NCI-H2227 (cell line): ENCODE results near the gene FAM221A.
"Not testable (repeated sequence)": the region's sequence is repeated elsewhere in the genome, so short reads cannot be mapped to it uniquely, and the experiment has no call there.

Source experiments
- DNase-seq: peaks from one replicate; lab custom pipeline; 2025; ENCODE audit not compliant: unreplicated experiment; lab: John Stamatoyannopoulos, UW

FAM221A gene

GRCh38 chr7:23679898-23680413 lies at the start of gene FAM221A:
Gene FAM221A, plus strand, starts transcription at chr7:23680199. Its CDS starts 20 bp downstream, at chr7:23680219.
- peak; percentile 90 for DNase-seq

- no peak for DNase-seq
These were observed 46.6 kb upstream of the FAM221A start for GRCh38 chr7:23633417-23633816.

DNA sequence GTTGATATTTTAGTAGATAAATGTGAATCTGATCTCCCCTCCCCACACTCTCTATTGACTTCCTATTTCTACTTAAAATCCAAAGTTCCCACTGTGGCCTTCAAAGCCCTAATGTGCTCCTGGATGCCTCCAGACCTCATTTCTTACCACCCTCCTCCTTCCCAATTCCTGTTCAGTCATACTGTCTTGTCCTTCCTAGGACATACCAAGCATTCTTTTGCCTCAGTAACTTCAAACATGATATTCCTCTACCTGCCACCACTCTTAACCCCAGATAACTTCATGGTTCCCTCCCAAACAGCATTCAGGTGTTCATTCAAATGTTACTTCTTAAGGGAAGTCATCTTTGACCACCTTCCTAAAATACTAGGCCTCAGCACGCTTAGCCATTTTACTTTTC lies 34.2 kb upstream of the FAM221A start:
- DNase-seq: no peak

- no peak for DNase-seq
These were observed 26.1 kb upstream of the FAM221A start for GRCh38 chr7:23653942-23654341.

- no peak for DNase-seq
These were observed 25.5 kb upstream of the FAM221A start for GRCh38 chr7:23654508-23654907.

DNA sequence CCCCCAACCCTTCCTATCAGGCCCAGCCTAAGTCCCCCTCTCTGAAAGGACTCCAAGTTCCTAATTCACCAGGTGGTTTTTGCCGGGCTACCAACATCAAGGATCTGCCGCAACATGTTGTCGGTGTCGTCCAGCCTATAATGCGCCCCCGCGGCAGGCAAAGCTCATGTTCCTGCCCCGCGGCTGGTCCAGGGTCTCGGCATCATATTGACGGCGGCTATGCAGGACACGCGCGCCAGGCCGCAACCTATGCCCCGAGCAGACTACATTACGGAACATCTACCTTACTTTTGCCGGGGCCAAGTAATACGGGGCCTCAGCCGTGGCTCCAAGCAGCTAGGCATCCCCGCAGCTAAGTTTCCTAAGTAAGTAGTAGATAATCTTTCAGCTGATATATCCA lies 24.6 kb upstream of the FAM221A start:
- no peak for DNase-seq

DNA sequence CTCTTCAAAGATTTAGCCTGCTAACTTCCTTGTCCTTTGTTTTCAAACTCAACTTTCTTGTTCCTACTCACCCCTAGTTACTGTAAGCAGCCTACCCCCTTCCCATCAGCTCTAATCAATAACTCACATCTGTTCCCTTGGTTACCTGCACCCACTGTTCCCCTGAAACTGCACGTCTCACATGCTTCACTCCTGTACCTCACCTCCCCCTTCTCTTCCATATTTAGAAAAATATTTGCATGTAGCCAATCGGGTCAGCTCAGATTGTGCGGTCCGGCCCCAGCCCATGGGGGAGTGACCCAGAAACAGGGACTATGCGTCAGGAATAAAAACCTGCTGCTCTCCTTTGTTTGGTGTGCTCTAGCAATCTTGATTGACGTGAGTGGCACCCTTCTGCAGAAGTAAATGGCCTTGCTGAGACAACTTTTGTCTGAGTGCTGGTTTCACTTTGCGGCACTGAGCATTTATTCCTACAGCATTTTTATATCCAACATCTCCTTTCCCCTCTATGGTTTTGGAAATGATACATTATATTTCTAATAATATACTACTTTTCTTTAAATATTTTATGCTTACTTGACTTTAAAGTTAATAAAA lies 21.1 kb upstream of the FAM221A start:
- DNase-seq: no peak

- DNase-seq: no peak
These were observed 18.6 kb upstream of the FAM221A start for GRCh38 chr7:23661385-23661784.

DNA sequence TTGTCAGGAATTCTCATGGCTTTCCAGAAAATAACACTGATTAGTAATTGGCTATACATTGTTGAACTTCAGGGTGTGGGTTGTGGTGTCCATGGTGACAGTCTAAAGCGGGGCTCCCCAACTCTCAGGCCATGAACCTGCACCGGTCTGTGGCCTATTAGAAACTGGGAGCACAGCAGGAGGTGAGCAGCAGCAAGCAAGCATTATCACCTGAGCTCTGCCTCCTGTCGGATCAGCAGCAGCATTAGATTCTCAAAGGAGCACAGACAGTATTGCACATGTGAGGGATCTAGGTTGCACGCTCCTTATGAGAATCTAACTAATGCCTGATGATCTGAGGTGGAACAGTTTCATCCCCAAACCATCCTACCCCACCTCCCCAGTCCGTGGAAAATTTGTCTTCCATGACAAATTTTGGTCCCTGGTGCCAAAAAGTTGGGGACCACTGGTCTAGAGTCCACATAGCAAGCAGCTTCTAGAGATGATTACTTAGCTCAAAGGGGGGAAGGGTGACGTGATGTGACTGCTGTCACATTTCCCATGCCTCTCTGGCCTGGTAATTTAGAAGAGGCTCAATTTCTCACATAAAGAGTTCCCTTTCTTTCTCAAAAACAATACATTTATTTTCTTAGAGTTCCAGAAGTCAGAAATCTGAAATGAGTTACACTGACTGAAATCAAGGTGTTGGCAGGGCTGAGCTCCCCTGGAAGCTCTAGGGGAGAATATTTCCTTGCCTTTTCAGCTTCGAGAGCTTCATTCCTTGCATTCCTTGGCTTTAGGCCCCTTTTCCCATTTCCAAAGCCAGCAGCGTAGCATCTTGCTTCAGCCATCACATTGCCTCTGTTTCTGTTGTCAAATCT lies 17.6 kb upstream of the FAM221A start:
- DNase-seq: no peak

- no peak for DNase-seq
These were observed 17.1 kb upstream of the FAM221A start for GRCh38 chr7:23662984-23663313.

- DNase-seq: no peak
These were observed 15.9 kb upstream of the FAM221A start for GRCh38 chr7:23664122-23664521.

GRCh38 chr7:23672033-23672432 lies 8.0 kb upstream of the FAM221A start:
- no peak for DNase-seq

GRCh38 chr7:23680414-23681405 lies 711 bp downstream of the FAM221A start:
- peak; percentile 84 for DNase-seq

DNA sequence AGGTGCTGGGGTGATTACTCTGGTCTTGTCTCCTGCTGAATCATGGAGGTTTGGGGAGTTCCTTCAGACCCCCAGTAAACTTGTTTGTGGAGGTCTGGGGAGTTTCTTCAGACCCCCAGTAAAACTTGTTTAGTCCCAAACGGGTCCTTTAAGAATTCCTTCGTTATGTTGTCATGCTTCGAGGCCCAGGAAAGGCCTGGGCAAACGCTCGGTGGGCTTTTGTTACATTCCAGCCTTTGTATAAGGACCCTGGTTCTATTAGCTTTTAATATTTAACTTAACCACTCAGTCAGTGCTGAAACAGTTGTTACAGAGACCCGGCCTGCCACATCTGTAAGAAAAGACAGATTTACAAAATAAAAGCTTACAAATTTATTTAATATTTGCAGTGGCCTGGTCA lies 4.0 kb downstream of the FAM221A start:
- not testable (repeated sequence) for DNase-seq

DNA sequence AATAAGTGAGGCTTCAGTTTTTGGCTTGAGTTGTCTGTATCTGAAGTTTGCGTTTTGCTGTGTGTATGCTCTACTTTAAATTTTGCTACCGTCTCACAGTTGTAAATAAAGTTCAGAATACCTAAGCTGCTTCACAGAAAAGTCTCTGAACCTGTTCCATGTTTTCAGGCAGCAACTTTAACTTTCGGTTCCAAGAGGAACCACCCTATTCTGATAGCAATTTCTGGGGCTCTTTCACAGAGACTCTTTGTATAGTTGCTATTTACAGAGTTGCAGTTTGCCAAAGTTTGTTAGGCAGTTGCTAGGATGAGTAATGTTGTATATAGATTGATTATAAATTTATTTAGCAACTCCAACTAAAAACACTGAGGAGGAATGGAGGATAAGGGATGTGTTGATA lies 5.7 kb downstream of the FAM221A start:
- DNase-seq: no peak

DNA sequence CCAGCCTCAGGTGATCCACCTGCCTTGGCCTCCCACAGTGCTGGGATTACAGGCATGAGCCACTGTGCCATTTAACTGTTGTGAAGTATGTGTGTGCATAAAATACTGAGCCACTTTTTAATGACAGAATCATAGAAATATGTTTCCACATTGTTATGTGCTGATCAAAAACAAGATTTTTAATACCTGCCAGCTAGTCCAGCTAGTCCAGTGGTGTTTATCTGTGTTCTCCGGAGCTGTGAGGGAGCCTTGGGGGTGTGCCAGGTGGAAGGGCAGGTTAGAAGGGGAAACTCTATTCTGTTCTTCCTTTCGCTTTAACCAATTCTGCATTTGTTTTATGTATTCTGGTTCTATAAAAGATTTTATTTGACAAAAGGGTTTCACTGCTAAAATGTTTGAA lies 7.0 kb downstream of the FAM221A start:
- no peak for DNase-seq

GRCh38 chr7:23689165-23689564 lies 9.2 kb downstream of the FAM221A start:
- DNase-seq: no peak

GRCh38 chr7:23691320-23691719 lies 11.3 kb downstream of the FAM221A start:
- no peak for DNase-seq

GRCh38 chr7:23693224-23693623 lies 13.2 kb downstream of the FAM221A start:
- no peak for DNase-seq

DNA sequence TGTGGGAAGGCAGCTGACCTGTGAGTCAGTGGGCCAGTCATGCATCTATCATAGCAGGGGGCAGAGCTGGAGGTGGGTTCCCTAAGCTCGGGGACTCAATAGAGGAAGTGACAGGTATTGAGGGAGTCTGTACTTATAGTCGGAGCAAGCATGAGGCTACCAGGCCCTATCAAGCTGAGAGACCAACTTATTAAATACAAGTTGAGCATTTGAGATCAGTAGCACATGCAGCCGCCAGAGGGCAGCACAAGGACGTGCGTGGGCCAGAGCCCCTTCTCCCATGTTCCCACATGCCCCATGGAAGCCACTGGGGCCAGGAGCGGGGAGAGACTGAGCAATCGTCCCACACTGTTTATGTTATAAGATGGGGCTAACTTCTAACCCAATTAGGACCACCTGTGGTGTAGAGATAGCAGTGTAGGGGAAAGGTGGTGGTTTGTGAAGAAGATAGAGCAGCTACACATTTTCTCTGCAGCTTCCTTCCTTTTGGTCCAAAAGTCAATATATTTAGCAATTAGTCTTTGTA lies 17.0 kb downstream of the FAM221A start:
- peak; percentile 78 for DNase-seq

GRCh38 chr7:23698822-23699221 lies 18.8 kb downstream of the FAM221A start:
- no peak for DNase-seq
